CD4-positive, alpha-beta T cell treated with Interleukin-1 beta for 1 hour (primary cell): ENCODE data around the gene A1BG.
A peak's percentile ranks its signal among the peaks of the same experiment; 100 is the strongest.
"Not testable (repeated sequence)": the region's sequence is repeated elsewhere in the genome, so short reads cannot be mapped to it uniquely, and the experiment has no call there.

Source experiments
- DNase-seq, 2 donors: peaks; one replicate each; pipeline ENCODE4 v3.0.0-alpha.2; 2020 to 2022

A1BG gene

DNA sequence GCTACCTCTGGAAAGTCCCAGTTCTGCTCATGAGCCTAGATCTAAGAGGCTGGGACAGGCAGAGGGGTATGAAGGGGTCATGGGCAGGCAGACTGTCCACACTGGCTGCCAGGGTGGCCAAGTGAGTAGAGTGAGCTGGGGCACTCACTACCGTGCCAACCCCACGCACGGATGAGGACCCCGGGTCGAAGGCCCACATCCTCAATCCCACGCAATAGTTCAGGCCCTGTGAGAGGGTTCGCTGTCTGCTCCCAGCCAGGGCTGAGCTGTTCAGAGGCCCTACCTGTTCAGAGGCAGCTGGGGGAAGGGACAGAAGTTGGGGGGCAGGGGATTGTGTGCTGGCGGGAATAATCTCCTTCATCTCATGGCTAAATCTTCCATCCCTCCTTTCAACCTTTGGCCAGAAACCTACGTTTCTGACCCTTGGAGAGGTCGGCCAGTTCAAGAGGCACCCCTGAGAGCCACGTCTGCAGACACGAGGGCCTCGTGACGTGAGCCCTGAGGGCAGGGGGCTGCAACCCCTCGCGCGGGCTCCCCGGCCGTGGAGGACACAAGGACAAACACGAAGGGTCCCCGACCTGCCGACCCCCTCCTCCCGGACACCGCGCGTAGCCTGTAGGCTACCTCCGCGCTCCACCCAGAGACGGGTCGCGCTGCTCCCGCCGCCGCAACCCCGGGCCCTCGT lies 32.7 kb upstream of the A1BG start:
- no peak for DNase-seq

DNA sequence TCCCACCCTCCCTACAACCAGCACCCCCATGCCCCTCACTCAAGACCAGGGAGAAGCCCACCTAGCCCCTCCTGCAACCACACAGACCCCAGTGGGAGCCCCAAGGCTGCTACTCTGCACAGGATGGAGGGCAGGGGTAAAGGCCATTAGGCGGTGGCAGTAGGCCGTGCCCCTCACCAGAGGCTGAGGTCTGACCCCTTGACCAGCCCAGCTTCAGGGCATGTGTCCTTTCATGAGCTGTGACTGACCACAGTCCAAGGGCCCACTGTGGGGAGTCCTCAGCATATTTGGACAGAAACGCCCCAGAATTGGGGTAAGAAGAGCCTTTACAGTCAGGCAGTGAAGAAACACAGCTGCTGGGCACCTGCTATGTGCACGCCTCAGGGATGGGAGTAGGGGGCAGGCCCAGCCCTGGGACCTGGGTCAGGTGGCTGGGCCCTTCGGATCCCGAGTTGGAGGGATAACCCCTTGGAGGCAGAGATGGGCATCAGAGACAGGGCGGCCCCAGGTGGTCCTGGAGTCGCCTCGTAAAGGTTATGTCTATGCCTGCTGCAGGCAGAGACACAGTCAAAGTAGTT lies 32.1 kb upstream of the A1BG start:
- DNase-seq: no peak

DNA sequence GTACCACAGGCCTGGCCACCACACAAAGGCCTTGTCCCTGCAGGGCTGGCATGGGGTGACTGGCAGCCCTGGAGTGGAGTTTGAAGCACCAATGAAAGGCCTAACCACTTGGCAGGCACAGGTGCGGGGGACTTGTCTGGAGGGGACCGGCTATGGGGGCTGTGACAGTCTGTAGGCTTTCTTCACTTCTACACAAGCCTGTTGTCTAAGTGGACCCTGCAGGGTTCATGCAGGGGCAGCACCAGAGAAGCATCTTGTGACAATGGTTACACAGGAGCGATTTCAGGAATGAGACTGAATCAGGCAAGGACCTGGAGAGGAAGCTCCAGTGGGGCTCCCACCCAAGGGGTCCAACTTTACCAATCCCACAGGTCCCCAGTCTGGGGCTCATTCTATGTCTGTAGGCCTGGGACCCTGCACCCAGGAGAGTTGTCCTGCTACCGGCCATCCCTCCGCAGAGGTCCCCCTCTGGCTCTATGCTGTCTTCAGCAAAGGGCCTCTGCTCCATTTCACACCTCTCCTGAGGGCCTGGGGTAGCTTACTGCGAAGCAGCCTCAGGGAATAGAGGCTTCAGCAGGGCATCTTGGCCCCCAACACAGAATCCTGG lies 29.8 kb upstream of the A1BG start:
- DNase-seq: no peak

DNA sequence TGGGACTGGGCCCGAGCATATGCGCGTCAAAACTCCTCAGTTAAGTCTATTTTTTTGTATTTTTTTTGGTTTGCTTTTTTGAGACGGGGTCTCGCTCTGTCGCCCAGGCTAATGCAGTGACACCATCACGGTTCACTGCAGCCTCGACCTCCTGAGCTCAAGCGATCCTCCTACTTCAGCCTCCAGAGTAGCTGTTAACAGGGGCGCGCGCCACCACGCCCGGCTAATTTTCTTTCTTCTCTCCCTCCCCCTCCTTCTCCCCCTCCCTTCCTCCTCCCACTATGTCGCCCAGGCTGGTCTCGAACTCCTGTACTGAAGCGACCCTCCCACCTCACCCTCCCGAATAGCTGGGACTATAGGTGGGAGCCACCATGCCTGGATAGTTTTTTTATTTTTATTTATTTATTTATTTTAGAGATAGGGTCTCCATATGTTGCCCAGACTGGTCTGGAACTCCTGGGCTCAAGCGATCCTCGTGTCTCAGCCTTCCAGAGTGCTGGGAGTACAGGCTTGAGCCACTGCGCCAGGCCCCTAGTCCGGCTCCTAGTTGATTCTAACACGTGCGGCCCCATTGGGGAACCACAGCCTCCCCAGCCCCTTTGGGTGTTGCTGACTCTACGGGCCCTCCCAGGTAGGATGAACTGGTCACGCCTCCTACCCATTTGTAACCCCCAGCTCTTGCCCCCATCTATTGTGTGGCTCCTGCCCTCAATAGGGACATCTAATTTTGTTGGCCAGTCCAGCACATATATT lies 28.3 kb upstream of the A1BG start:
- DNase-seq: no peak

DNA sequence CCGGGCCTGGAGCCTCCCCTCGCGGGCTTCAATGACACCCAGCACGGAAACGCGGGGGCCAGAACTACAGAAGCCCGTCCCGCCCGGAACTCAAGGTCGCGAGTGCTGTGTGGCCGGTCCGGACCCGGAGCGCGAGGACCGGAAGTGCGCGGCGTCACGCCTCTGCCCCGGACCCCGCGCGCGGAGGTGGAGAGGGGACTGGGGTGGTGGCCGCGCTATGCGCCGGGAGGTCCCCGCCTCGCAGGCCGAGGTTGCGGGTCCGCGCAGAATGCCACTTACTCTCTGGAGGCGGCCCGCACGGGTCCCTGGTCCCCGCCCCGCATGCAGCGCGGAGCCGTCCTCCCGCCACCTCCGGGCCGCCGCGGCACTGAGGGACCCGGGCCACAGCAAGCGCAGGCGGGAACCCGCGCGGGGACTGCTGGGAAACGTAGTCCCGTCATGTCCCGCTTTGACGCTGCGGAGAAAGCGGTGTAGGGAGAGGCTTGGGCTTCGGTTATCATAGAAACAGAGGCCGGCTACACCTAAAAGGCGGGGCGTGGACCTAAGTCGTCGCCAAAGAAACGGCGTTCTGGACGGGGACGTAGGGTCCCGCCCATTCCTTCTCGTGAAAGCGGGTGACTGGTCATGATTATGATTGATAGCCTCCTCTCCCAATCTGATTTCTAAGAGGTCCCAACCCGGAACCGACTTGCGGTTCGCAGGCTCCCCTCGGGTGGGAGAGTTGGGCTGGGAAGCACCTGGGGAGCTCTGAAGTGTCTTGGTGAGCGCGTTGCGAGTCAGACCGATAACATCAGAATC lies 27.6 kb upstream of the A1BG start, which contains the start of gene ZNF837:
Gene ZNF837, minus strand, starts transcription at position 369 of the 798 bp plus-strand sequence. CDS start 11,698 bp downstream, outside the sequence.
- peak; percentile 100 for DNase-seq

DNA sequence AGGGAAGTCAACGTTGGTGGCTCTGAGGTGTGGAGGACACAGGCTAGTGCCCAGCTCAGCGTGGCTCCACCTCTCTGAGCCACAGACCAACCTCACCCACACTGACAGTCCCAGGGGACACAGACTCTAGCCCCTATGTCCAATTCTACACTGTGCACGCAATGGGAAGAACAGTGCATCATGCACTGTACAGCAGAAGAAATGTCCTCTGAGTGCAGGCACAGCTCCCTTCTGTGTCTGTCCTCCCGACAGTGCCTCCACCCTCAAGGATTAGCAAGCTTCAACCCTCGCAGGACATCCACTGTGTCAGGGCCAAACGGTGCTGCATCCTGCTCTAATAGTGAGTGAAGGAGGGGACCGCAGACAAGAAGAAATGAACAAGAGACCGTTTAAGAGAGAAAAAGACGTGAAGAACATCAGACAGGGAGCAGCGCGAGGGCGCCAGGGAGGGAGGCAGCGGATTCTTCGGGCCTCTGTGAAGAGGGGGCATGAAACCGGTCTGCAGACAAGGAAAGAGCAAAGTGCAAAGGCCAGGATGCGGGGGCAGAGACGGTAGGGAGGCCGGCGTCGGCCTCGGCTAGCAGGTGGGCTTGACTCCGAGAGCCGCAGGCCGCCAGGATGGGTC lies 26.9 kb upstream of the A1BG start:
- DNase-seq: no peak

DNA sequence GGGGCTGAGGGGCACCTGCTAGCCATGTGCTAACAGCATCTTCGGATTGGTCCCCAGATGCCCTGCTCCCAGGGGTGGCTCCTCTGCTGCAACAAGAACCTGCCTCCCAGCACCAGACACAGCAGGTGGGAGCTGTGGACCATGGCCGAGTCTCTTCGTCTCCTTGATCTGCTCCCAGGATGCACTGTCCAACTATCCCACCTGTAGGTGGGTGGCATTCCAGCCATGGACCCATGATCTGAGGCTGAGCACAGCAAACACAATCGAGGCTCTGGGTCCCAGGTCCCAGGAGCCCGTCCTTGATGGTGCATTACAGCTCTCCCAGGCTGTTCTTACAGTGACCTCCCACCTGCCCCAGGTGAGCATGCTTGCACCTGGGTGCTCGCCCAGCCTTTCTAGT lies 26.0 kb upstream of the A1BG start:
- no peak for DNase-seq

DNA sequence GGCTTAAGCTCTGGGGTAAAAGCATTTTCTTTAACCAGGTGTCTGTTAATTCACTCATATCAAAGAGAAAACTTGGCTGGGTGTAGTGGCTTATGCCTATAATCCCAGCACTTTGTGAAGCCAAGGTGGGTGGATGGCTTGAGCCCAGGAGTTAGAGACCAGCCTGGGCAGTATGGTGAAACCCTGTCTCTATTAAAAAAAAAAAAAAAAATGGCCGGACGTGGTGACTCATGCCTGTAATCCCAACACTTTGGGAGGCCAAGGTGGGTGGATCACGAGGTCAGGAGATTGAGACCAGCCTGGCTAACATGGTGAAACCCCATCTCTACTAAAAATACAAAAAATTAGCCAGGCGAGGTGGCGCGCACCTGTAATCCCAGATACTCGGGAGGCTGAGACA lies 23.4 kb upstream of the A1BG start:
- DNase-seq: not testable (repeated sequence)

DNA sequence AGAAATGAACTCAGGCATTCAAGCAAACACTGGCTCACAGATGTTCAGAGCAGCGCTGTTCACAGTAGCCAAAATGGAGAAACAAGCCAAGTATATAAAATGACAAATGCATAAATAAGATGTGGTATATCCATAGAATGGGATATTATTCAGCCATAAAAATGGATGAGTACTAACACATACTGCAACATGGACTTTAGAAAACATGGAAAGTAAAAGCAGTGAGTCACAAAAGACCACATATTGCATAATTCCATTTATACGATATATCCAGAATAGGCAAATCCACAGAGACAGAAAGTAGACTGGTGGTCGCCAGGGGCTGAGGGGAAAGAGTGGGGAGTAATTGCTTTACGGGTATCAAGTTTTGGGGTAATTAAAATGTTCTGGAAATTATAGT lies 20.9 kb upstream of the A1BG start:
- DNase-seq: no peak

DNA sequence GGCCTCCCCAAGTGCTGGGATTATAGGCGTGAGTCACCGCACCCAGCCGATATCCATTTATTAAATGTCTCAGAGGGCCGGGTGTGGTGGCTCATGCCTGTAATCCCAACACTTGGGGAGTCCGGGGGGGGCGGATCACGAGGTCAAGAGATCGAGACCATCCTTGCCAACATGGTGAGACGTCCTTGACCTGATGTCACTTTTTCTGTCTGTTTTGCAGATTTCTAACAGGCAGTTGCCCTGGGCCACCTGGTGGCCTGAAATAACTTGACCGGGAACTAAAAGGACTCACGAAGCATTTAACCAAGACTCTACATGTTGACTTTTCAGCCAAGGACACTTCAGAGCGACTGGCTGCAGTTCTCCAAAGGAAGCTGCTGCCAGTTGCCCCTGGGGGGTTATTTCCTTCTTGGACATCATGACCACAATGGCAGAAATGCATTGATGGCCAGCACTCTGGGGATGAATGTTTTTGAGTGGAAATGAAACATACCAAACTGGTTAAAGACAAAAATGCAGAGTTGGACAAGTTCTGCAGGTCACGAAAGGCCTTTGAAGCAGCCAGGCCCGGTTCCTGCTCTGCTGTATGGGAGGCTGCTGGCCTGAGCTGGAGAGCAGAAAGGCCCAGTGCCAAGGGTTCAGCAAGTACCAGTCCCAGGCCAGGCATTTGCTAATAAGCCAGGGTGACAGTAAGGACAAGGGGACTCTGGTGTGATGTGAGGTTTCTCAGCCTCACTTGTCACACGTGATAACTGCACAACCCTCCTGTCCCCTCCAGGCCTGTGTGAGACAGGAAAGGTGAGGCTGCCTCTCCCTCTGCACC lies 19.2 kb upstream of the A1BG start:
- DNase-seq: no peak

DNA sequence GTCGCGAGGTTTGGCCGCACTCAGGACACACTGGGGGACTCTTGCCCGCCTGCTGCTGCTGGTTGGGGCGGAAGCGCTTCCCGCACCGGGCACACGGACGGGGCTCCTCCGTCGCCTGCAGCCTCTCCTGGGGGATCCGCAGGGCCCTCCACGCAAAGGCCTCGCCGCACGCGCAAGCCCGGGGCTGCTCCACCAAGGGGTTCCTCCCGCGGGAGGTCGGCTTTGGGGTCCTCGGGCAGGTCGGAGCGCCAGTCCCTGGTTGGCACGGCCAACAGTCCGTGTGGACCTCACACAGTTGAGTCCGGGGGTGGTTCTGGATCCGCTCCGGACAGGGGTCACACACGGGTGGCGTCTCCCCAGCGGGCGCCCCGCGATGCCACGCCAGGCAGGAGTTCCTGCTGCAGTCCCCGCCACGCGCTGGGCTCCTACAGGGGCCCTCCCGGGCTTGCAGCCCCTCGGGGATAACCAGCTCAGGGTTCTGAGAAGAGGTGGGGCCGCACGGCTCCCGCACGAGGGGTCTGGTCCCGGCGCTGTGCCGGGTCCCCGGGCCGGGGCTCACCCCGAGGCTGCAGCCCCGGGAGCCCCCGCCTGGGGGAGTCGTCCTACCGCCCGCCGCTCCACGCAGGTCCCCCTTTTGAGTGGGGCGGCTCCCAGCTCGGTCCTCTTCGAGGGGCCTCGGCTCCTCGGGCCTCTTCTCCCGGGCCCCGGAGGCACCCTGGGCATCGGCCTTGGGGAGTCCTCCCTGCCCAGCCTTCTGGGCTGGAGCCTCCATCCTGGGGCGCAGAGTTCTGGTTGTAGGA lies 15.5 kb upstream of the A1BG start:
- no peak for DNase-seq

DNA sequence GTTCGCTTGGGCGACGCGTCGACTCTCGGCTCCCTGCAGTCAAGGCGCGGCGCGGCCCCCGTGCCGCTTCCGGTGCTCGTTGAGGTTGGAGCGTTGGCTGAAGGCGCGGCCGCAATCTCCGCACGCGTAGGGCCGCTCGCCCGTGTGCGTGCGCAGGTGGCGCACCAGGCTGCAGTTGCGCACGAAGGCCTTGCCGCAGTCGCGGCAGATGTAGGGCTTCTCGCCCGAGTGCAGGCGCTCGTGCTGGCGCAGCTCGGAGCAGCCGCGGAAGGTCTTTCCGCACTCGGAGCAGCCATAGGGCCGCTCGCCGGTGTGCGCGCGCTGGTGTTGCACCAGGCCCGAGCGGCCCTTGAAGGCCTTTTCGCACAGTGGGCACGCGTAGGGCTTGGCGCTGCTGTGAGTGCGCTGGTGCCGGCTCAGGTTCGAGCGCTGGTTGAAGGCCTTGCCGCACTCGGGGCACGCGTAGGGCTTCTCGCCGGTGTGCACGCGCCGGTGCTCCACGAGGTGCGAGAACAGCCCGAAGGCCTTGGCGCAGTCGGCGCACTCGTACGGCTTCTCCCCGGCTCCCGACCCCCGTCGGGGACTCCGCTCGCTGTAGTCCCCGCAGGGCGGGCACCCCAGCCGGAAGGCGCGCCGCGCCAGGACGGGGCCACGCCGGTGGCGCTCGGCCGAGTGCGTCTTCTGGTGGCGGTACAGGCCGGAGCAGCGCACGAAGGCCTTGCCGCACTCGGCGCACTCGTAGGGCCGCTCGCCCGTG lies 14.6 kb upstream of the A1BG start:
- no peak for DNase-seq

DNA sequence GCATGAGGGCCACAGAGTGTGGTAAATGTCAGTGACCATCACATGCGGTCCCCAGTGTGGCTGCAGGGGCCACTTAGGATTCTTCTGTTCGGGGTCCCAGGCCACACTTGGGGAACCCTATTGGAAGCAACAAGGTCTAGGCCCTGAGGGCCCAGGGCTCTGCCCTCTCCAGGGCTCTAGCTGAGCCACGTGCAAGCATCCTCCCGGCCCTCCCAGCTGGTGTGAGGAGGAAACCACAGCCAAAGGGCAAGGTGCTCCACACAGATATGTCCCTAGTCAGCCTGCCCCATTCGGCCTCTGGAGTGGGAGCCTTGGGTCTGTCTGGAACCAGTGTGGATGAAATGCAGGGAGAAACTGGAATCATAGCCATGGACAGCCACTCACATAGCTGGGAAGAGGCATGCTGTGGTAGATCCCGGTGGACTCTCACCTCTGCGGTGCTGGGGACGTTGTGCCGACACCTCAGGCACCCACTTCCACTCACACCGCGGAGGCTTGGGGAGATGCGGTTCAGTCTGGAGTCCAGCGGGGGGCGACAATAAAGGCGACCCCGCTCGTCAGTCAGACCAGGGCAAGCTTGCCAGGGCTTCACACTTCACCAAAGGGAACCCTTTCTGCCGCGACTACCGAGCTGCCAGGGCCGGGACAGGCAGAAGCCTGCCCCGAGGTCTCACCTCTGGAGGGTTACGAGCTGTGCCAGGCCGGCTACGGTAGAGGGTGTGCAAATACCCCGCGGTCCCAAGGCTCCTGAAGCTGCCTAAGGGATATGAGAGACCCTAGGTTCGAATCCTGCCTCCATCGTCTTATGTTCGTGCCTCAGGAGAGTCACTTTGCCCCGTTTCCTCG lies 13.5 kb upstream of the A1BG start:
- no peak for DNase-seq

DNA sequence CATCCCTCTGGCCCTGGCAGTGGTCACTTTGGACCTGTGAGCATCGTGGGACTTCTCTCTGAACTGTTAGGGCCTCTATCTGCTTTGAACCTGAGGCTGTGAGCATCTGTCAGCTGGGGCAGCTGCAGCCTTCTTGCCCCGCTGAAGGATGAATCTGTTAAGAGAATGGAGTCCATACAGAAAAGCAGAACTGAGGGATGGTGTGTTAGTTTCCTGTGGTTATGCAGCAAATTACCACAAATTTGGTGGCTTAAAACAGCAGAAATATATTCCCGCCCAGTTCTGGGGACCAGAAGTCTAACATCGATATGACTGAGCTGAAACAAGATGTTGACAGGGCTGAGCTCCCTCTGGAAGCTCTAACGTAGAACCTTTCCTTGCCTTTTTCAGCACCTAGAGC lies 10.9 kb upstream of the A1BG start:
- no peak for DNase-seq

DNA sequence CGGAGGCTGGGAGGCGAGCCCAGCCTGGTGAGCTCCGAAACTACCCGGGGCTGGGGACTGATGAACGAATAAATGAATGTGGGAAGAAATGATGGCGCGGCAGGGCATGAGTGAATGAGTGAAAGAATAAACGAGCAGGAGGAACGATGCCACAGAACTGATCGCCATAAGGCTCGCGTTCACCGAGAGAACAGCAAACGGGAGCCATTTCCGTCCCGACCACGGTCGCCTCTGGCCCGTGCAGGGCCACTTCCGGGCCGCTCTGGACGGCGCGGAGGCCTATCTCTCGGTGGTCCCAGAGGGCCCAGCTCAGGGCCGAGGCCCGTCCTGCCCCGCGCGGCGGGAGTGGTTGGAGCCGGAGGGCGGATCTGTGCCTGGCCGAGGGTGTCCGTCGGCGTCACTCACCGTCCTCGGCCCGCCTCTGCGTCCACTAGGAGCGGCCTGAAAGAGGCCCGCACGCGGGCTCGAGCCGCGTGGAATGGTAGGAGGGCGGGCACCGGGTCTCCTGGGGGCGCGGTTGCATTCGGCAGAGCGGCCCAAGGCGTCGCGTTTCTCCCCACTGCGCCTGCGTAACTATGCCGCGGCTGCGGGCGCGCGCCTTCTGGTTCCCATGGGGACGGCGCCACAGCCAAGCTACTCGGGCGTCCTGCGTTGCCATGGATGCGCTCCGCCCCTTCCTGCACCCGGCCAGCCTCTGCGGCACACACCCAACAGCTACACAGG lies 9.1 kb upstream of the A1BG start, which contains the start of gene ZNF497:
Gene ZNF497, minus strand, starts transcription at position 480 of the 723 bp plus-strand sequence. CDS start 5,116 bp downstream, outside the sequence.
- peak; percentile 97 to 98 for DNase-seq

DNA sequence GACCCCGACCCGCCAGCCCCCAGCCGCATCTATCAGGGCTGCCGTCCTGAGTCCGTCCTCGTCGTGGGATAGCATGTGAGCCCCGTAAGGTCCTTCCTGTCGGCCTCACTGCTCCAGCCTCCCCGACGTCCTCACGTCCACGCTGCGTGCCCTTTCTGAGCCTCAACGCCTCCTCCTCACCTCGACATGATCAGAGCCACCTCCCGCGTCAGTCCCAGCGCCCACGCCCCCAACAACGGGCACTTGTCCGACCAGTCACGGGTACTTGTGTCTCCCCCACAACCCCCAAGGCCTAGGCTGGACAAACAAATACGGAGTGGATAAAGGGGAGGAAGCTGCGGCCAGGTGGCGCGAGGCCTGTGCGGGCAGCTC lies 8.6 kb upstream of the A1BG start:
- no peak for DNase-seq

DNA sequence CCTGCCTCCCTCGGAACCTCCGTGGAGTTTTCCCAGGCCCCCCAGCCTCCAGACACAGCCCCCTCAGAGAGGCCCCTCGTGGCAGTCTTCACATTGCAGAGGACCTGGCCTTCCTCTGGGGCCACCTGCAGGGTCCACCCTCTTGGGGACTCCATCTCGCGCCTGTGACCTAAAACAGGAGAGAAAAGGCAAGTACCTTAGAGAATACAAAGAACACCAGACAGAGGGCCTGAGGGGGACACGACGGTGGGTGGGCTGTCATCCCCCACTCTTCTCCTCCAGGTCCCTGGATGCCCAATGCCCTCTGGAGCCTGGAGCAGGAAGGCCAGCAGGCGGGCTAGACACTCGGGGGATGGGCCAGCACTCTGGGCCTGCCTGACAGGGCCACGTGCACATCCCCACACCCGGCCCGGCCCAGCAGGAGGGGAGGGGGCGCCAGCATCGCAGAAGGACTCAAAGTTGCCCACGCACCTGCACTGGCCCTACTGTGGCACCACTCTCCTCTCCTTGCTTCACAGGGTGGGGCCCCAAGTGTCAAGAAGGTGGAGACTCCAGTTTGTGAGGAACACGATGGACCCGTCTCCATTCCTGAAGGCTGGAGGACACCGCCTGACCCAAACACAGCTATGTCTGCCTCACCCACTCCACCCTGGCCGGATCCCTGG lies 4.3 kb upstream of the A1BG start:
- DNase-seq: no peak
